Breast epithelium (tissue), 4 donors: ENCODE measurements around the gene BBS9. TPM values are rescaled to one million over a fixed set of nuclear protein-coding genes. Genes with fewer than 3 reads are reported as not detected.

Experiments
- DNase-seq, 2 donors: peaks; one replicate each; pipeline ENCODE4 v3.0.0-alpha.2; 2019; ENCODE audit warnings: low spot score in 2 of 2
- H3K27ac ChIP-seq, 2 donors: fragments of 200-600 bp; sonication (generic) in 1 of 2; one replicate each; pipeline ENCODE4 v1.5.1; 2016 to 2019; ENCODE audit warnings: mild to moderate bottlenecking in 1 of 2
- H3K27me3 ChIP-seq, 2 donors: fragments of 200-600 bp; sonication (generic) in 1 of 2; one replicate each; pipeline versions ENCODE4 v1.5.1 to v1.6.0; 2017 to 2019; ENCODE audit warnings: control low read depth in 1 of 2, mild to moderate bottlenecking in 1 of 2
- H3K36me3 ChIP-seq: fragments of 200-600 bp; one replicate; pipeline ENCODE4 v1.5.1; 2019
- H3K4me1 ChIP-seq, 2 donors: fragments of 200-600 bp; sonication (generic); one replicate each; pipeline ENCODE4 v1.5.1; 2016 to 2019; ENCODE audit warnings: control low read depth in 1 of 2
- H3K4me3 ChIP-seq, 3 donors: fragments of 200-600 bp; sonication (generic); 1 replicate in 2 of 3; 2 replicates in 1 of 3; pipeline ENCODE4 v1.5.1; 2016 to 2019; ENCODE audit warnings: mild to moderate bottlenecking in 3 of 3, moderate library complexity in 2 of 3
- H3K9me3 ChIP-seq, 2 donors: fragments of 200-600 bp; sonication (generic) in 1 of 2; one replicate each; pipeline ENCODE4 v1.5.1; 2016 to 2019; ENCODE audit warnings: control low read depth in 1 of 2
- POLR2A ChIP-seq: fragments of 450-650 bp; IDR thresholded peaks from one replicate; pipeline ENCODE4 v1.6.1; 2016; ENCODE audit warnings: antibody characterized with exemption, mild to moderate bottlenecking, moderate library complexity
- POLR2AphosphoS5 ChIP-seq, 3 donors: sonication (generic); formaldehyde crosslinking; IDR thresholded peaks; one replicate each; pipeline ENCODE4 v1.6.1; 2017; ENCODE audit warnings: antibody characterized with exemption in 3 of 3
- intact Hi-C: fragments of 100-400 bp; cut with DNase I; formaldehyde crosslinking; loops from one replicate; pipeline ENCODE4 v1.15.1; 2023; ENCODE audit warnings: low total_unique reads
- total RNA-seq, 3 donors: library from RNA; depleted of rRNA; stranded (reverse); fragments of >200 nt; gene quantifications; one replicate each; pipeline ENCODE4 v1.1.0, GENCODE V29; 2016
- TF ChIP-seq, protein P1 (sequence below), 3 donors: fragments of 450-650 bp; IDR thresholded peaks; one replicate each; pipeline ENCODE4 v1.5.1; 2016 to 2017; ENCODE audit warnings: antibody characterized with exemption in 3 of 3, mild to moderate bottlenecking in 3 of 3, moderate library complexity in 3 of 3

BBS9 gene
- total RNA-seq, 3 donors from 2014 or later: 27.4 to 49.5 (median 43.6) TPM

DNA sequence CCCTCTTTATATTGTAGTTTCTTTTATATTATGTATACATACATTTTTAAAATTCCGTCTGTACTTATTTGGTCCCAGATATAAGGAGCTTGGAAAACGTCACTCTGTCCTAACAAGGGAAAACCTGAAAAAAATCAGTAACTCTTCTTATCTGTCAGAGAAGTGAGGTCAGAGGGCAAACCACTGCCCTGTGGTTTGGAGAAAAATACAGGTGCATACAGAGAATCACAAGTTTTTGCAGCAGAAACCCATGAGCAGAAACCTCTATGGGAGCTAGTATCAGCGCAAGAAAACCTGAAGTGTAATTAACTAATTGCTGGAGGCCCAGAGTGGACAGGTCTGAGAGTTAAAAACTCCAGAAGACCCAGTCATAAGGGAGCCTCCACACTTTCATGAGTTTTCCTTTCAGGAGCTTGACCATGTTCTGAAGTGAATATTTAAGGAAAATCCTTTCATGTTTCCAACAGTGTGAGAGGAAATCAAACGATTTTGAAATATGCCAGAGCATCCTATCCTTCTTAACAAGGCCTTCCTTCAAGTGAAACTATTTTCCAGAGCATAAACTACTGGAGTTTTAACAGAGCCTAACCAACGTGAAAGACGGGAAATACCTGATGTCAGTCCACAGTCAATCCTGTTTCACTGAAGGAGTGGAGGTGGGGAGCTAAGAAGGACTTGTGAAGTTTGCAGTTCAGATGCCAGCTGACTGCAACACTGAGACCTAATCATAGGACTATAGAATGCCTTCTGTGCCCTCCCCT, 485.2 kb downstream of the BBS9 start:
- intact Hi-C loops: no loop called here
- Histone ChIP-seq H3K4me1 (no peaks in the 10 kb centered on the region), H3K4me3 (no peak overlapping the region), H3K36me3 (no peaks in the 10 kb centered on the region), H3K27me3 (no peaks in the 10 kb centered on the region), H3K9me3 (no peaks in the 10 kb centered on the region), H3K27ac (no peak overlapping the region)
- DNase-seq: no peak
- TF ChIP-seq, protein P1, sequence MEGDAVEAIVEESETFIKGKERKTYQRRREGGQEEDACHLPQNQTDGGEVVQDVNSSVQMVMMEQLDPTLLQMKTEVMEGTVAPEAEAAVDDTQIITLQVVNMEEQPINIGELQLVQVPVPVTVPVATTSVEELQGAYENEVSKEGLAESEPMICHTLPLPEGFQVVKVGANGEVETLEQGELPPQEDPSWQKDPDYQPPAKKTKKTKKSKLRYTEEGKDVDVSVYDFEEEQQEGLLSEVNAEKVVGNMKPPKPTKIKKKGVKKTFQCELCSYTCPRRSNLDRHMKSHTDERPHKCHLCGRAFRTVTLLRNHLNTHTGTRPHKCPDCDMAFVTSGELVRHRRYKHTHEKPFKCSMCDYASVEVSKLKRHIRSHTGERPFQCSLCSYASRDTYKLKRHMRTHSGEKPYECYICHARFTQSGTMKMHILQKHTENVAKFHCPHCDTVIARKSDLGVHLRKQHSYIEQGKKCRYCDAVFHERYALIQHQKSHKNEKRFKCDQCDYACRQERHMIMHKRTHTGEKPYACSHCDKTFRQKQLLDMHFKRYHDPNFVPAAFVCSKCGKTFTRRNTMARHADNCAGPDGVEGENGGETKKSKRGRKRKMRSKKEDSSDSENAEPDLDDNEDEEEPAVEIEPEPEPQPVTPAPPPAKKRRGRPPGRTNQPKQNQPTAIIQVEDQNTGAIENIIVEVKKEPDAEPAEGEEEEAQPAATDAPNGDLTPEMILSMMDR (IDR thresholded peaks at IDR 0.05): no peak
- TF ChIP-seq POLR2A (no peak), POLR2AphosphoS5 (IDR thresholded peaks at IDR 0.05) (no peak)

DNA sequence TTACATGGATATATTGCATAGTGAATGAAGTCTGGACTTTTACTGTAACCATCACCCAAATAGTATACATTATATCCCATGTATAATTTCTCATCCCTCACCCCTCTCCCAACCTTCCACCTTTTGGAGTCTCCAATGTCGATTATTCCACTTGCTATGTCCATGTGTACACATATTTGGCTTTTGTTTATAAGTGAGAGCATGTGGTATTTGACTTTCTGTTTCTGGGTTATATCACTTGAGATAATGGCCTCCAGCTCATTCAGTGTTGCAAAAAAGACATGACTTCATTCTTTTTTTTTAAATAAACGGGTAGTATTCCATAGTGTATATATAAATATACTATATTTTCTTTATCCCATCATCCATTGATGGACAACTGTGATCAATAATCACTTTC, 487.4 kb downstream of the BBS9 start:
- H3K9me3 ChIP-seq: no peaks in the 10 kb centered on the region
- intact Hi-C loops: no loop called here
- no peak overlapping the region for H3K4me3 ChIP-seq
- H3K4me1 ChIP-seq: no peaks in the 10 kb centered on the region
- no peaks in the 10 kb centered on the region for H3K36me3 ChIP-seq
- no peak for DNase-seq
- no peak for TF ChIP-seq POLR2A
- no peak for TF ChIP-seq POLR2AphosphoS5 (IDR thresholded peaks at IDR 0.05)
- TF ChIP-seq, protein P1 (IDR thresholded peaks at IDR 0.05): no peak
- H3K27ac ChIP-seq: no peak overlapping the region
- H3K27me3 ChIP-seq: no peaks in the 10 kb centered on the region

DNA sequence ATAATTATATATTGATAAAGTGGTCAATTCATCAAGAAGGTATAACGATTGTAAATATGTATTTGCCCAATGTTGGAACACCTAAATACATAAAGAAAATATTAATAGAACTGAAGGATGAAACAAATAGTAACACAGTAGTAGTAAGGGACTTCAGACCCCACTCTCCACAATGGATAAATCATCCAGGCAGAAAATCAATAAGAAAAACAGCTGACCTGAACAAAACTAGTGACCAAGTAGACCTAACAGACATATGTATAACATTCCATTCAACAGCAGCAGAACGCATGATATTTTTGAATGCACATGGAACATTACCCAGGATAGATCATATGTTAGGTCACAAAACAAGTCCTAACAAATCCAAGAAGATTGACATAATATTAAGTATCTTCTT, 489.9 kb downstream of the BBS9 start:
- TF ChIP-seq, protein P1 (IDR thresholded peaks at IDR 0.05): no peak
- TF ChIP-seq POLR2A (no peak), POLR2AphosphoS5 (IDR thresholded peaks at IDR 0.05) (no peak)

DNA sequence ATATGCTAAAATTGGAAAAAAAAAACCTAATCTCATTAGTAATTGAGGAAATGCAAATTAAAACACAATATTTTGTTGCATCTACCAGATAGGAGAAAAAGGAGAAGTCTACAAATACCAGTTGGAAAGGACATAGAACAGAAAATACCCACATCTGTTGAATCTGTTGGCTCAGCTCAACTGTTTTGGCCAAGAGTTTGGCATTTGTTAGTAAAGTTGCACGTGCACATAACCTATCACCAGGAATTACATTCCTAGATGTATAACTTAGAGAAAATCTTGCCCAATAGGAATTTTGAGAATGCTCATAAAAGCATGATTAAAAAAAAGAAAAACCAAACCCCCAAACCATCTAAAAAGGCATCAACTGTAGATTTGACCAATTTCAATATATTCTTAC, 493.9 kb downstream of the BBS9 start:
- peaks cover 5 to 13% of the 10 kb centered on the region in 2 donors for H3K9me3 ChIP-seq
- DNase-seq: no peak
- no peaks in the 10 kb centered on the region for H3K4me1 ChIP-seq
- H3K27me3 ChIP-seq: no peaks in the 10 kb centered on the region
- TF ChIP-seq POLR2A (no peak), POLR2AphosphoS5 (IDR thresholded peaks at IDR 0.05) (no peak)
- TF ChIP-seq, protein P1 (IDR thresholded peaks at IDR 0.05): no peak
- no peak overlapping the region for H3K27ac ChIP-seq
- intact Hi-C loops: no loop called here
- H3K36me3 ChIP-seq: no peaks in the 10 kb centered on the region
- no peak overlapping the region for H3K4me3 ChIP-seq

More for the DNA sequence above, 489.9 kb downstream of the BBS9 start:
- Histone ChIP-seq H3K27ac (no peak overlapping the region), H3K4me3 (no peak overlapping the region), H3K27me3 (no peaks in the 10 kb centered on the region), H3K36me3 (no peaks in the 10 kb centered on the region), H3K4me1 (no peaks in the 10 kb centered on the region), H3K9me3 (no peaks in the 10 kb centered on the region)
- no peak for DNase-seq
- intact Hi-C loops: no loop called here

DNA sequence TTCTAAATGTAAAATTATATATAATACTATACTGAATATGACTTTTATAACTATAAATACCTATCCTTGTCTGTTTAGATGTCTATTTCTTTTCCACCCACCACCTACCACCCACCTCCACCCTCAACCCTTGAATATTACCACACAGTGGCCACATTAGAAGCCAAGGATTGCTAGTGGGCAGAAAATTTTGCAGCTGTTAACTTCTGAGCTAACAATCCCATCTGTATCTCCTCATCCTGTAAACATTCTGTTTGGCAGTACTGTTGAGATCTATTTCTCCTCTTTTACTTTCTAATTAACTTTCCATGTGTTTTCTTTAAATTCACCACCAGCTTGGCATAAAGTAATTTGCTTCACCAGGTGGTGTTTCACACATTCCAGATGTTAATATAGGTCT, 494.9 kb downstream of the BBS9 start:
- intact Hi-C loops: no loop called here
- DNase-seq: no peak
- H3K27me3 ChIP-seq: no peaks in the 10 kb centered on the region

More for the DNA sequence above, 494.9 kb downstream of the BBS9 start:
- no peak overlapping the region for H3K4me3 ChIP-seq
- no peaks in the 10 kb centered on the region for H3K36me3 ChIP-seq
- H3K27ac ChIP-seq: no peak overlapping the region
- H3K4me1 ChIP-seq: no peaks in the 10 kb centered on the region
- H3K9me3 ChIP-seq: peaks cover 5 to 13% of the 10 kb centered on the region in 2 donors
- TF ChIP-seq POLR2A: no peak
- TF ChIP-seq, protein P1 (IDR thresholded peaks at IDR 0.05): no peak
- TF ChIP-seq POLR2AphosphoS5 (IDR thresholded peaks at IDR 0.05): no peak
